Activated T-cell treated with anti-CD3 and anti-CD28 coated beads for 24 hours (primary cell): Measurements from ENCODE around the gene TMEM200B.
"Not testable (repeated sequence)": the region's sequence is repeated elsewhere in the genome, so short reads cannot be mapped to it uniquely, and the experiment has no call there.

ENCODE experiments used
- DNase-seq: peaks from one replicate; pipeline ENCODE4 v3.0.0-alpha.2; 2020; ENCODE audit warnings: low read depth

TMEM200B gene

GRCh38 chr1:29108041-29108440 is 15.7 kb downstream of the TMEM200B start:
- DNase-seq: not testable (repeated sequence)

- DNase-seq: no peak
These were observed 17.9 kb downstream of the TMEM200B start for GRCh38 chr1:29105822-29106221.

- DNase-seq: no peak
These were observed 23.2 kb downstream of the TMEM200B start for GRCh38 chr1:29100487-29100886.

- DNase-seq: no peak
These were observed 24.4 kb downstream of the TMEM200B start for GRCh38 chr1:29099286-29099685.

- no peak for DNase-seq
These were observed 27.3 kb downstream of the TMEM200B start for GRCh38 chr1:29096231-29096886.

GRCh38 chr1:29094954-29095353 is 28.7 kb downstream of the TMEM200B start:
- no peak for DNase-seq

- no peak for DNase-seq
These were observed 29.3 kb downstream of the TMEM200B start for GRCh38 chr1:29094433-29094832.

- DNase-seq: not testable (repeated sequence)
These were observed 31.0 kb downstream of the TMEM200B start for GRCh38 chr1:29092704-29093103.

- DNase-seq: no peak
These were observed 32.6 kb downstream of the TMEM200B start for GRCh38 chr1:29090937-29091618.

GRCh38 chr1:29084196-29084521 is 39.5 kb downstream of the TMEM200B start:
- no peak for DNase-seq

- DNase-seq: no peak
These were observed 40.1 kb downstream of the TMEM200B start for GRCh38 chr1:29083317-29084195.

GRCh38 chr1:29082519-29082918 is 41.2 kb downstream of the TMEM200B start:
- no peak for DNase-seq

GRCh38 chr1:29081201-29081600 is 42.5 kb downstream of the TMEM200B start:
- no peak for DNase-seq

- not testable (repeated sequence) for DNase-seq
These were observed 43.6 kb downstream of the TMEM200B start for GRCh38 chr1:29079916-29080629.

GRCh38 chr1:29077155-29077554 is 46.5 kb downstream of the TMEM200B start:
- no peak for DNase-seq
